K562 (cell line): Measurements from ENCODE around the gene EMILIN1. TPM values are rescaled to one million over a fixed set of nuclear protein-coding genes. Genes with fewer than 3 reads are reported as not detected.

ENCODE experiments used
- polyA plus RNA-seq, 8 experiments: library from polyadenylated mRNA; depleted of rRNA in 4 of 8; stranded (reverse) in 5 of 8; unstranded in 3 of 8; fragments of >200 nt; fragmentation: Nextera tagmentation in 2 of 8; fragmentation: Illumina TruSeq in 1 of 8; extraction: Ambion mirVana in 2 of 8; extraction: Trizol in 1 of 8; gene quantifications; 2 replicates each; pipeline versions ENCODE4 v1.2.1 to v1.2.3, GENCODE V29; 2011 to 2014; ENCODE audit warnings: inconsistent platforms in 1 of 8, missing spikeins in 1 of 8
- total RNA-seq, 7 experiments: library from RNA; depleted of rRNA in 6 of 7; stranded (reverse); fragments of >200 nt in 6 of 7; fragmentation: Illumina TruSeq in 2 of 7; extraction: Trizol in 2 of 7; gene quantifications; 2 replicates each; pipeline versions ENCODE4 v1.2.1 to v1.2.3, GENCODE V29; 2011 to 2021; ENCODE audit warnings: low replicate concordance in 1 of 7
- TF ChIP-seq, protein P1 (sequence below), 2 experiments: fragments of 450-650 bp; IDR thresholded peaks; 2 replicates each; pipeline ENCODE4 v1.6.1; 2016; ENCODE audit warnings: mild to moderate bottlenecking in 2 of 2, borderline replicate concordance in 1 of 2, low read depth in 1 of 2, moderate library complexity in 1 of 2

The EMILIN1 gene
- total and polyA plus RNA-seq, 9 of the 15 experiments (the other 6 are each of a cell fraction or from before 2014, with no cell fraction given) = 0.04 to 2.7 (median 0.54) TPM; not detected in 2

DNA sequence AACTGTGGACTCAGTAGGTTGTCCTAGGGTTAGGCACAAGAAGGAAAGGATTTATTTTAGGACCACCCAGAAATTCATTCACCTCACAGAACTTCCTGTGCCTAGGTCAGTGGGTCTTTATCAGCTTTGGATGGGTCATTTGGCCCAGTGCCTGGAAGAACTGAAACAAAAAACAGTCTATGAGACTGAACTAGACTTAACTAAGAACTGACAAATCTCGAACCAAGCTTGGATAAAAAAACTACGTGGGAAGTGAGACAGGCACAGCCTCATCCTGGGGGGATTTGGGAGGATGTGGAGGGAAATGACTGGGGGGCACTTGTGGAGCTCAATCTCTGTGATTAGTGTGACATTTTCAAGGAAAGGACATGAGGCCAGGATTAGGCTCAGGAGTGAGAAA lies 4.6 kb upstream of the EMILIN1 start (continued):
- TF ChIP-seq, protein P1, sequence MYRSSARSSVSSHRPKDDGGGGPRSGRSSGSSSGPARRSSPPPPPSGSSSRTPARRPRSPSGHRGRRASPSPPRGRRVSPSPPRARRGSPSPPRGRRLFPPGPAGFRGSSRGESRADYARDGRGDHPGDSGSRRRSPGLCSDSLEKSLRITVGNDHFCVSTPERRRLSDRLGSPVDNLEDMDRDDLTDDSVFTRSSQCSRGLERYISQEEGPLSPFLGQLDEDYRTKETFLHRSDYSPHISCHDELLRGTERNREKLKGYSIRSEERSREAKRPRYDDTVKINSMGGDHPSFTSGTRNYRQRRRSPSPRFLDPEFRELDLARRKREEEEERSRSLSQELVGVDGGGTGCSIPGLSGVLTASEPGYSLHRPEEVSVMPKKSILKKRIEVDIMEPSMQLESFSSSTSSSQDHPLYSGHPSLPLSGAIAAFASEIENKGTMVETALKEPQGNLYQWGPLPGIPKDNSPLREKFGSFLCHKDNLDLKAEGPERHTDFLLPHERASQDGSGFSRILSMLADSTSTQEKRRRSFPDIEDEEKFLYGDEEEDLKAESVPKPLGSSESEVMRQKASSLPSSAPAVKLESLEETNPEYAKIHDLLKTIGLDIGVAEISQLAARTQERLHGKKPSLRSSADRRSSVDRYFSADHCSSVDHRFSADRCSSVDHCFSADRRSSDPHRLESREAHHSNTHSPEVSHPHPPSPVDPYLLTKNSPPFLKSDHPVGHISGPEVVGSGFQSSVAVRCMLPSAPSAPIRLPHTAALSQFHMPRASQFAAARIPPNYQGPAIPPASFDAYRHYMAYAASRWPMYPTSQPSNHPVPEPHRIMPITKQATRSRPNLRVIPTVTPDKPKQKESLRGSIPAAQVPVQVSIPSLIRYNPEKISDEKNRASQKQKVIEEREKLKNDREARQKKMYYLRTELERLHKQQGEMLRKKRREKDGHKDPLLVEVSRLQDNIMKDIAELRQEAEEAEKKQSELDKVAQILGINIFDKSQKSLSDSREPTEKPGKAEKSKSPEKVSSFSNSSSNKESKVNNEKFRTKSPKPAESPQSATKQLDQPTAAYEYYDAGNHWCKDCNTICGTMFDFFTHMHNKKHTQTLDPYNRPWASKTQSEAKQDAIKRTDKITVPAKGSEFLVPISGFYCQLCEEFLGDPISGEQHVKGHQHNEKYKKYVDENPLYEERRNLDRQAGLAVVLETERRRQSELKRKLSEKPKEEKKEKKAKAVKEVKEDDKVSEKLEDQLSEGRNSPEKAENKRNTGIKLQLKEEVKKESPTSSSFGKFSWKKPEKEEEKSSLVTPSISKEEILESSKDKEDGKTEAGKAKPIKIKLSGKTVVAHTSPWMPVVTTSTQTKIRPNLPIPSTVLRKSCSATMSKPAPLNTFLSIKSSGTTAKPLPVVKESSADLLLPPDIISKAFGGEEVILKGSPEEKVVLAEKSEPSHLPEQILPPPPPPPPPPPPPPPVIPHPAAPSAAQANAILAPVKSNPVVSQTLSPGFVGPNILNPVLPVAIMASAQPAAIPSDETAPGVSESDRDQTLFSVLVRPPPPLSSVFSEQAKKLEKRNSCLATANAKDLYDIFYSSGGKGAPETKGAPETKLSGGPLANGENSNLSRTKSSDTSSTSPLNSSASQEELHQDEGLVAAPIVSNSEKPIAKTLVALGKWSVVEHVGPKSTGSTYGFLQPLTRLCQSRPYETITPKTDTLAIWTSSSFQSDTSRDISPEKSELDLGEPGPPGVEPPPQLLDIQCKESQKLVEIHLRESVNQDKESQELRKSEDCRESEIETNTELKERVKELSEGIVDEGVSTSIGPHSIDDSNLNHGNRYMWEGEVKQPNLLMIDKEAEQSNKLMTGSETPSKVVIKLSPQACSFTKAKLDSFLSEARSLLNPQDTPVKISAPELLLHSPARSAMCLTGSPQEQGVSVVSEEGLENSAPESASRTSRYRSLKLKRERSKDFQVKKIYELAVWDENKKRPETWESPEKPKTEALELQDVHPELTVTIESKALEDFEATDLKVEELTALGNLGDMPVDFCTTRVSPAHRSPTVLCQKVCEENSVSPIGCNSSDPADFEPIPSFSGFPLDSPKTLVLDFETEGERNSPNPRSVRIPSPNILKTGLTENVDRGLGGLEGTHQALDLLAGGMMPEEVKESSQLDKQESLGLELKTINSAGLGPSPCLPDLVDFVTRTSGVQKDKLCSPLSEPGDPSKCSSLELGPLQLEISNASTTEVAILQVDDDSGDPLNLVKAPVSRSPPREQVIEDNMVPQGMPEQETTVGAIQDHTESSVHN (IDR thresholded peaks at IDR 0.05; ENCODE audit: borderline replicate concordance in 1 of 2, low read depth in 1 of 2) = no peak
